H1 (cell line): ENCODE measurements around the gene MEDAG. TPM values are rescaled to one million over a fixed set of nuclear protein-coding genes. Genes with fewer than 3 reads are reported as not detected.

Experiments used
- CTCF ChIA-PET: fragments of 300-600 bp; sonication (Branson Sonifier 250); formaldehyde crosslinking; loops from one replicate; lab custom pipeline; 2021; ENCODE audit not compliant: partially characterized antibody; lab: Charles Lee
- POLR2A ChIA-PET: fragments of 300-600 bp; sonication (Branson Sonifier 250); formaldehyde crosslinking; loops from one replicate; lab custom pipeline; 2021; ENCODE audit warnings: inconsistent platforms; ENCODE audit not compliant: partially characterized antibody; lab: Charles Lee
- DNase-seq, 2 experiments: peaks; one replicate each; pipeline versions ENCODE4 v3.0.0 to v3.0.0-alpha.2; 2010 to 2022; ENCODE audit warnings: low spot score in 2 of 2, low read depth in 1 of 2, mixed read lengths in 1 of 2
- FAIRE-seq: peaks from 2 replicates; lab custom pipeline; 2011; peaks lifted over from hg19 to GRCh38; lab: Jason Lieb, UNC
- H2AFZ ChIP-seq: 2 replicates; pipeline ENCODE4 v1.8.1; 2012; ENCODE audit warnings: low read length, inconsistent platforms
- H2AK5ac ChIP-seq: 2 replicates; pipeline ENCODE4 v1.6.1; 2013; ENCODE audit warnings: low read depth, low read length
- H2BK120ac ChIP-seq: replicated peaks from 2 replicates; pipeline ENCODE3; 2013; ENCODE audit warnings: low read depth, low read length, inconsistent platforms
- H2BK12ac ChIP-seq: 2 replicates; pipeline ENCODE4 v1.6.1; 2013; ENCODE audit warnings: low read depth, low read length
- H2BK15ac ChIP-seq: 2 replicates; pipeline ENCODE4 v1.6.1; 2013; ENCODE audit warnings: low read length
- H2BK20ac ChIP-seq: 2 replicates; pipeline ENCODE4 v1.6.1; 2013; ENCODE audit warnings: low read length
- H2BK5ac ChIP-seq: 2 replicates; pipeline ENCODE4 v1.6.1; 2013; ENCODE audit warnings: low read depth, low read length
- H3K14ac ChIP-seq: 2 replicates; pipeline ENCODE4 v1.6.1; 2013; ENCODE audit warnings: inconsistent platforms; ENCODE audit not compliant: insufficient read length
- H3K18ac ChIP-seq: 2 replicates; pipeline ENCODE4 v1.6.1; 2013; ENCODE audit warnings: low read length; ENCODE audit errors: extremely low read depth
- H3K23ac ChIP-seq: 2 replicates; pipeline ENCODE4 v1.6.1; 2013; ENCODE audit warnings: inconsistent platforms; ENCODE audit not compliant: insufficient read length
- H3K23me2 ChIP-seq: 2 replicates; pipeline ENCODE4 v1.6.1; 2013; ENCODE audit warnings: low read depth, low read length
- H3K27ac ChIP-seq: 2 replicates; pipeline ENCODE4 v1.6.1; 2011; ENCODE audit warnings: low read depth, low read length, inconsistent platforms
- H3K27me3 ChIP-seq, 4 experiments: replicated peaks in 1 of 4; 1 replicate in 1 of 4; 2 replicates in 3 of 4; pipeline versions ENCODE4 v1.6.1 to v1.8.1; 2011 to 2013; ENCODE audit warnings: low read length in 3 of 4, mild to moderate bottlenecking in 3 of 4, inconsistent platforms in 2 of 4, mixed read lengths in 2 of 4, moderate library complexity in 1 of 4; ENCODE audit not compliant: control insufficient read depth in 3 of 4, insufficient read depth in 3 of 4; ENCODE audit errors: extremely low read depth in 1 of 4
- H3K36me3 ChIP-seq, 4 experiments: 2 replicates each; pipeline versions ENCODE4 v1.6.1 to v1.8.1; 2011 to 2013; ENCODE audit warnings: mild to moderate bottlenecking in 4 of 4, low read length in 3 of 4, moderate library complexity in 2 of 4, control low read depth in 1 of 4, inconsistent platforms in 1 of 4; ENCODE audit not compliant: insufficient read depth in 4 of 4, control insufficient read depth in 2 of 4
- H3K4ac ChIP-seq: replicated peaks from 2 replicates; pipeline ENCODE3; 2013; ENCODE audit warnings: low read length, low read depth, mixed read lengths, inconsistent platforms; ENCODE audit not compliant: insufficient read length
- H3K4me1 ChIP-seq, 4 experiments: replicated peaks in 1 of 4; 1 replicate in 1 of 4; 2 replicates in 3 of 4; pipeline versions ENCODE4 v1.6.1 to v1.8.1; 2011 to 2013; ENCODE audit warnings: low read length in 3 of 4, inconsistent platforms in 2 of 4, mixed read lengths in 1 of 4; ENCODE audit not compliant: insufficient read depth in 4 of 4, control insufficient read depth in 3 of 4
- H3K4me2 ChIP-seq, 2 experiments: 2 replicates each; pipeline versions ENCODE4 v1.6.1 to v1.8.1; 2011 to 2013; ENCODE audit warnings: low read depth in 2 of 2, low read length in 2 of 2, control low read depth in 1 of 2, inconsistent platforms in 1 of 2, mild to moderate bottlenecking in 1 of 2; ENCODE audit not compliant: insufficient read depth in 1 of 2
- H3K4me3 ChIP-seq, 4 experiments: fragments of 200-600, 300-600 bp in 1 of 4; sonication (generic), shearing (Covaris generic), sonication (Bioruptor Twin) in 1 of 4; 2 replicates each; pipeline versions ENCODE4 v1.5.1 to v1.8.1; 2011 to 2016; ENCODE audit warnings: low read length in 4 of 4, low read depth in 3 of 4, control low read depth in 2 of 4, inconsistent platforms in 2 of 4, mild to moderate bottlenecking in 2 of 4, mixed read lengths in 1 of 4, moderate library complexity in 1 of 4; ENCODE audit not compliant: insufficient read depth in 2 of 4; ENCODE audit errors: extremely low read depth in 1 of 4
- H3K56ac ChIP-seq: replicated peaks from 2 replicates; pipeline ENCODE3; 2013; ENCODE audit warnings: low read depth, mild to moderate bottlenecking, mixed read lengths, low read length, inconsistent platforms; ENCODE audit not compliant: insufficient read length
- H3K79me1 ChIP-seq: 2 replicates; pipeline ENCODE4 v1.6.1; 2013; ENCODE audit warnings: low read depth, low read length, control low read depth
- H3K79me2 ChIP-seq, 2 experiments: 2 replicates each; pipeline versions ENCODE4 v1.6.1 to v1.8.1; 2012 to 2013; ENCODE audit warnings: low read length in 2 of 2, mild to moderate bottlenecking in 2 of 2, inconsistent platforms in 1 of 2; ENCODE audit not compliant: insufficient read depth in 2 of 2, control insufficient read depth in 1 of 2
- H3K9ac ChIP-seq, 4 experiments: replicated peaks in 1 of 4; 1 replicate in 1 of 4; 2 replicates in 3 of 4; pipeline versions ENCODE4 v1.6.1 to v1.8.1; 2011 to 2013; ENCODE audit warnings: low read depth in 3 of 4, low read length in 3 of 4, control low read depth in 2 of 4, mild to moderate bottlenecking in 2 of 4, moderate library complexity in 2 of 4, inconsistent platforms in 1 of 4; ENCODE audit errors: extremely low read depth in 1 of 4
- H3K9me3 ChIP-seq, 2 experiments: 2 replicates each; pipeline versions ENCODE4 v1.6.1 to v1.8.1; 2012 to 2013; ENCODE audit warnings: mild to moderate bottlenecking in 2 of 2, moderate library complexity in 2 of 2, control low read depth in 1 of 2, inconsistent platforms in 1 of 2, low read depth in 1 of 2, low read length in 1 of 2, mixed read lengths in 1 of 2; ENCODE audit not compliant: insufficient read depth in 2 of 2
- H4K20me1 ChIP-seq, 2 experiments: replicated peaks in 1 of 2; 2 replicates each; pipeline versions ENCODE3 to v1.8.1; 2011 to 2013; ENCODE audit warnings: inconsistent platforms in 2 of 2, low read length in 2 of 2, mild to moderate bottlenecking in 1 of 2; ENCODE audit not compliant: insufficient read depth in 2 of 2, control insufficient read depth in 1 of 2
- H4K5ac ChIP-seq: 2 replicates; pipeline ENCODE4 v1.6.1; 2013; ENCODE audit warnings: low read length, low read depth, mixed read lengths, inconsistent platforms; ENCODE audit not compliant: insufficient read length
- H4K8ac ChIP-seq: 2 replicates; pipeline ENCODE4 v1.8.0; 2013; ENCODE audit warnings: mild to moderate bottlenecking, moderate library complexity, low read length, inconsistent platforms; ENCODE audit not compliant: insufficient read depth; ENCODE audit errors: extremely low read depth
- H4K91ac ChIP-seq: replicated peaks from 2 replicates; pipeline ENCODE3; 2013; ENCODE audit warnings: low read length, mixed read lengths, inconsistent platforms; ENCODE audit not compliant: insufficient read length
- CBX8 ChIP-seq: fragments of 300-800, 300-1000 bp; sonication (generic); IDR thresholded peaks from 2 replicates; pipeline ENCODE4 v1.7.1; 2016; ENCODE audit warnings: low read depth, low read length, borderline replicate concordance
- EP300 ChIP-seq, 2 experiments: IDR thresholded peaks; 1 replicate in 1 of 2; 2 replicates in 1 of 2; pipeline ENCODE4 v1.6.1; 2011 to 2012; ENCODE audit warnings: low read depth in 2 of 2, low read length in 2 of 2, mild to moderate bottlenecking in 2 of 2, borderline replicate concordance in 1 of 2, inconsistent platforms in 1 of 2, moderate library complexity in 1 of 2
- HDAC2 ChIP-seq, 2 experiments: fragments of 300-600 bp in 1 of 2; sonication (generic) in 1 of 2; IDR thresholded peaks; 2 replicates each; pipeline ENCODE4 v1.6.1; 2011 to 2012; ENCODE audit warnings: low read depth in 2 of 2, low read length in 2 of 2, mild to moderate bottlenecking in 2 of 2, moderate library complexity in 2 of 2, borderline replicate concordance in 1 of 2, inconsistent platforms in 1 of 2
- POLR2A ChIP-seq, 2 experiments: IDR thresholded peaks; 1 replicate in 1 of 2; 2 replicates in 1 of 2; pipeline ENCODE4 v1.6.1; 2011; ENCODE audit warnings: low read depth in 2 of 2, low read length in 2 of 2, mild to moderate bottlenecking in 2 of 2; ENCODE audit errors: control extremely low read depth in 1 of 2
- POU5F1 ChIP-seq: IDR thresholded peaks from 2 replicates; pipeline ENCODE4 v1.6.1; 2011; ENCODE audit warnings: low read depth, mild to moderate bottlenecking, low read length, moderate library complexity
- SAP30 ChIP-seq: fragments of 300-600 bp; sonication (generic); IDR thresholded peaks from 2 replicates; pipeline ENCODE4 v1.7.1; 2012; ENCODE audit warnings: low read length, moderate library complexity, mild to moderate bottlenecking, inconsistent platforms; ENCODE audit not compliant: insufficient read depth, insufficient replicate concordance
- YY1 ChIP-seq: IDR thresholded peaks from 2 replicates; pipeline ENCODE4 v1.6.1; 2011; ENCODE audit warnings: low read depth, mild to moderate bottlenecking, low read length
- WGBS, 2 experiments: shearing (Covaris generic) in 1 of 2; methylation state at CpG; one replicate each; pipeline versions ENCODE4 v1.1.6 to v1.1.7; 2013 to 2015; ENCODE audit warnings: low lambda C conversion rate in 2 of 2, mixed read lengths in 2 of 2, inconsistent platforms in 1 of 2, low coverage in 1 of 2, missing lambda C conversion rate in 1 of 2; ENCODE audit not compliant: insufficient replicate concordance in 2 of 2, insufficient coverage in 1 of 2, insufficient read length in 1 of 2; ENCODE audit errors: extremely low coverage in 1 of 2, missing lambda C conversion rate in 1 of 2; 5-methylcytosine and 5-hydroxymethylcytosine counted together
- polyA plus RNA-seq, 7 experiments: library from polyadenylated mRNA; depleted of rRNA in 3 of 7; stranded (reverse) in 5 of 7; unstranded in 2 of 7; fragments of >200 nt in 5 of 7; fragments of 200-250 nt in 2 of 7; gene quantifications; 1 replicate in 5 of 7; 2 replicates in 1 of 7; 4 replicates in 1 of 7; pipeline versions ENCODE4 v1.2.1 to v1.2.3, GENCODE V29; 2011 to 2013; ENCODE audit warnings: missing spikeins in 2 of 7, mixed read lengths in 2 of 7
- total RNA-seq: library from RNA; stranded (reverse); fragmentation: NEBNext Ultra II Directional; extraction: Animal tissue kit (Norgen Biotek cat#: 25700); gene quantifications from 2 replicates; pipeline ENCODE4 v1.2.1, GENCODE V29; 2021
- TF ChIP-seq, protein P1 (sequence below): IDR thresholded peaks from 2 replicates; pipeline ENCODE4 v1.6.1; 2012; ENCODE audit warnings: inconsistent platforms
- TF ChIP-seq, protein P2 (sequence below): IDR thresholded peaks from 2 replicates; pipeline ENCODE4 v1.6.1; 2011; ENCODE audit warnings: low read depth, mild to moderate bottlenecking, low read length; ENCODE audit not compliant: insufficient read depth
- TF ChIP-seq, protein P3 (sequence below): IDR thresholded peaks from 2 replicates; pipeline ENCODE4 v1.6.1; 2012; ENCODE audit warnings: inconsistent platforms

The MEDAG gene
- total and polyA plus RNA-seq, 2 of the 8 experiments (the other 6 are each of a cell fraction or from before 2014, with no cell fraction given) = 2.1 to 3.1 TPM

DNA sequence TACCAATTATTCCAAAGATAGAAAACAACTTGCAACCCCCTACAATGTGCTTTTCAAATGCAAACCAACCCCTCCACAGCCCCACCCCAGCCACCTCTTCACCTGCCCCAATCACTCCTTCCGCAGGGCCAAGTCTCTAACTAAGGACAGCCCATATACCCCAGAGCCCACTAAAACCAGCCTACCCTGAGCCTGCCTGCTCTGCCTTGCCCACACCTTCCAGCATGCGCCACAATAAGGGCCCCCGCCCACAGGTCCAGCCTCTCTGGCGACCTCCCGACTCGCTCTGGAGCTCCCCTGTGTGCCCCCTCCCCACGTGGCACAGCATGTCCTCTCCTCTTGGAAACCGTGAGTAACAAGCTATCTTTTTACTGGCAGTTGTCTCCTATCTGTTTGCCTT, 42.8 kb upstream of the MEDAG start:
- H4K91ac ChIP-seq = no peak overlapping the region
- ChIA-PET POLR2A (interaction anchor here (0.6 to 2.0 kb wide), 14 partner anchors 8 to 399 kb away, joined by 3 to 15 read pairs (median 4); partner anchors contain the start of gene MEDAG), CTCF (interaction anchor here (0.9 to 4.2 kb wide), 9 partner anchors 9 to 181 kb away, joined by 3 to 19 read pairs (median 4); no protein-coding TSS in a partner anchor)
- H3K36me3 ChIP-seq = no peaks in the 10 kb centered on the region
- WGBS, 2 experiments = 0% methylated on average over 5 of the region's 8 CpGs; no CpG with 5 or more reads in 1 of the 2 experiments
- no peak overlapping the region for H2BK120ac ChIP-seq
- H2BK5ac ChIP-seq = peak overlapping the region; percentile 47; the same call in 1 of the 2 replicates
- no peak overlapping the region for H3K14ac ChIP-seq
- H3K4me3 ChIP-seq = peak overlapping the region; percentile 20 to 59 (median 44)
- no peaks in the 10 kb centered on the region for H4K20me1 ChIP-seq
- H2BK20ac ChIP-seq = no peak overlapping the region
- peaks cover 10% of the 10 kb centered on the region for H3K23me2 ChIP-seq
- peak overlapping the region; percentile 81 to 97 for H3K4me2 ChIP-seq
- H3K56ac ChIP-seq = no peak overlapping the region
- H3K27ac ChIP-seq = peak overlapping the region; percentile 16; the same call in 1 of the 2 replicates
- DNase-seq (peak in 1 of 2 experiments; percentile 75), FAIRE-seq (peak; percentile 13)
- H2BK12ac ChIP-seq = peak overlapping the region; percentile 96; the same call in 1 of the 2 replicates
- no peak overlapping the region for H2AFZ ChIP-seq
- H2AK5ac ChIP-seq = no peak overlapping the region; the same call in 1 of the 2 replicates
- no peak overlapping the region for H3K23ac ChIP-seq
- peaks cover 0 to 4% of the 10 kb centered on the region in 2 experiments; a peak in 1 of 4 replicates for H3K9me3 ChIP-seq
- no peaks in the 10 kb centered on the region for H3K79me2 ChIP-seq
- no peaks in the 10 kb centered on the region for H3K79me1 ChIP-seq
- H3K9ac ChIP-seq = peak overlapping the region in 3 of 4 experiments; percentile 61 to 73 (median 65); a peak in 4 of 7 replicates
- no peak overlapping the region for H4K8ac ChIP-seq
- peaks cover 10 to 29% (median 15%) of the 10 kb centered on the region in 4 experiments for H3K4me1 ChIP-seq
- peaks cover 0 to 10% (median 4%) of the 10 kb centered on the region in 4 experiments; a peak in 4 of 7 replicates for H3K27me3 ChIP-seq
- no peak overlapping the region for H3K4ac ChIP-seq
- peak overlapping the region; percentile 79 for H3K18ac ChIP-seq
- H4K5ac ChIP-seq = no peak overlapping the region
- H2BK15ac ChIP-seq = no peak overlapping the region
- TF ChIP-seq, protein P1, sequence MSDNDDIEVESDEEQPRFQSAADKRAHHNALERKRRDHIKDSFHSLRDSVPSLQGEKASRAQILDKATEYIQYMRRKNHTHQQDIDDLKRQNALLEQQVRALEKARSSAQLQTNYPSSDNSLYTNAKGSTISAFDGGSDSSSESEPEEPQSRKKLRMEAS = peak; percentile 68
- TF ChIP-seq YY1 (no peak; the same call in 1 of the 2 replicates), HDAC2 (IDR thresholded peaks at IDR 0.05; ENCODE audit: borderline replicate concordance in 1 of 2, low read depth in 2 of 2, low read length in 2 of 2) (no peak), EP300 (IDR thresholded peaks at IDR 0.05; ENCODE audit: borderline replicate concordance in 1 of 2, low read depth in 2 of 2, low read length in 2 of 2) (peak in 1 of 2 experiments; percentile 16; a peak in 1 of 3 replicates), POU5F1 (no peak), CBX8 (no peak), POLR2A (IDR thresholded peaks at IDR 0.05; ENCODE audit: control extremely low read depth in 1 of 2, low read depth in 2 of 2, low read length in 2 of 2) (peak in 1 of 2 experiments; percentile 74; a peak in 1 of 3 replicates), SAP30 (no peak)
- TF ChIP-seq, protein P2, sequence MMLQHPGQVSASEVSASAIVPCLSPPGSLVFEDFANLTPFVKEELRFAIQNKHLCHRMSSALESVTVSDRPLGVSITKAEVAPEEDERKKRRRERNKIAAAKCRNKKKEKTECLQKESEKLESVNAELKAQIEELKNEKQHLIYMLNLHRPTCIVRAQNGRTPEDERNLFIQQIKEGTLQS = no peak
- TF ChIP-seq, protein P3, sequence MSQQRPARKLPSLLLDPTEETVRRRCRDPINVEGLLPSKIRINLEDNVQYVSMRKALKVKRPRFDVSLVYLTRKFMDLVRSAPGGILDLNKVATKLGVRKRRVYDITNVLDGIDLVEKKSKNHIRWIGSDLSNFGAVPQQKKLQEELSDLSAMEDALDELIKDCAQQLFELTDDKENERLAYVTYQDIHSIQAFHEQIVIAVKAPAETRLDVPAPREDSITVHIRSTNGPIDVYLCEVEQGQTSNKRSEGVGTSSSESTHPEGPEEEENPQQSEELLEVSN = 0 out of 2 replicates have a peak, but pooled peaks have one; percentile 12
